ENCODE data around the gene TIMP2.

DNA sequence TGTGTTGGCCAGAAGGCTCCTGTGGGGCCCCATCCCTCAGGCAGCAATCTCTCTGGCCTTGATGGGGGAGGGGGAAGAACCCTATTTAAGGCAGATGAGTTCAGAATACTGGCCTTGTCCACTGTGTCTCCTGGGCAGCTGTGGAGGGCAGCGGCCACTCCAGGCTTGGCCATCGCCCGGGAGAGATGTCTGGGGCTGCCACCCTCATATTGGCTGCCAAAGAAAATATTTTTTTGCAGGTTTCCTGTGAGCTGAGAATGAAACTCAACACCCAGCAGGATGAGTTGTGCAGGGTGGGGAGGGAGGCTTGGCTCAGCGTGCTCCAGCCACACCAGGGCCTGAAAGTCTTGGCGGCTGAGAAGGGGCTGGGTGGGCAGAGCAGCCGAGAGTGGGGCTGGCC is 14.4 kb upstream of the TIMP2 start:
- TF ChIP-seq TAF1 (IDR thresholded peaks at IDR 0.05; ENCODE audit: borderline replicate concordance, low read depth, low read length): no peak
- no peak for TF ChIP-seq POLR2A (IDR thresholded peaks at IDR 0.05; ENCODE audit: low read depth, low read length)
- no peak for TF ChIP-seq POLR2AphosphoS5 (IDR thresholded peaks at IDR 0.05; ENCODE audit: low read depth, low read length)
